A549 (cell line): ENCODE measurements around the gene IVL.

ENCODE experiments used
- CTCF ChIP-seq: fragments of >200 bp; sonication (Bioruptor Twin); formaldehyde crosslinking; IDR thresholded peaks from 3 replicates; pipeline ENCODE4 v1.5.1; 2016
- PBX3 ChIP-seq: IDR thresholded peaks from 2 replicates; pipeline ENCODE4 v1.6.1; 2012
- POLR2A ChIP-seq: IDR thresholded peaks from 2 replicates; pipeline ENCODE4 v1.6.1; 2012; ENCODE audit warnings: mild to moderate bottlenecking, low read length

GRCh38 chr1:152912471-152912870, 4.1 kb downstream of the IVL start:
- TF ChIP-seq CTCF (no peak), PBX3 (no peak), POLR2A (no peak)
